Neural cell (in vitro differentiated cells): ENCODE measurements around the gene DENND1A. TPM values are rescaled to one million over a fixed set of nuclear protein-coding genes. Genes with fewer than 3 reads are reported as not detected.

Experiments used
- H2AFZ ChIP-seq: fragments of 200-600, 300-800 bp; sonication (generic), shearing (Covaris generic); 2 replicates; pipeline ENCODE4 v1.6.0; 2014; ENCODE audit warnings: low read depth, mild to moderate bottlenecking, antibody characterized with exemption, low read length, moderate library complexity
- H3F3A ChIP-seq: fragments of 200-600 bp; shearing (Covaris generic); 2 replicates; pipeline ENCODE4 v1.6.1; 2016; ENCODE audit warnings: mild to moderate bottlenecking, moderate library complexity, mixed read lengths, antibody characterized with exemption, low read length; ENCODE audit not compliant: insufficient read depth, poor library complexity, severe bottlenecking
- H3K27ac ChIP-seq: fragments of 200-600, 300-800 bp; sonication (generic), shearing (Covaris generic); 2 replicates; pipeline ENCODE4 v1.5.1; 2014; ENCODE audit warnings: mild to moderate bottlenecking, low read length, moderate library complexity
- H3K27me3 ChIP-seq: fragments of 300-800, 200-600 bp; sonication (generic), shearing (Covaris generic); 2 replicates; pipeline ENCODE4 v1.6.0; 2014; ENCODE audit warnings: mild to moderate bottlenecking, low read depth, low read length, moderate library complexity; ENCODE audit not compliant: insufficient read depth
- H3K36me3 ChIP-seq: fragments of 300-800, 200-600 bp; sonication (generic), shearing (Covaris generic); 2 replicates; pipeline ENCODE4 v1.5.1; 2014; ENCODE audit warnings: mild to moderate bottlenecking, antibody characterized with exemption, low read length, moderate library complexity; ENCODE audit not compliant: insufficient read depth
- H3K4me2 ChIP-seq: fragments of 300-800, 200-600 bp; sonication (generic), shearing (Covaris generic); 2 replicates; pipeline ENCODE4 v1.6.0; 2014; ENCODE audit warnings: mild to moderate bottlenecking, low read length
- H3K4me3 ChIP-seq: fragments of 300-800, 200-600 bp; sonication (generic), shearing (Covaris generic); 2 replicates; pipeline ENCODE4 v1.5.1; 2014; ENCODE audit warnings: mild to moderate bottlenecking, low read length, moderate library complexity
- H3K79me2 ChIP-seq: fragments of 200-600 bp; shearing (Covaris generic); replicated peaks from 2 replicates; pipeline ENCODE4 v1.6.0; 2014; ENCODE audit warnings: mild to moderate bottlenecking, low read length, moderate library complexity; ENCODE audit not compliant: insufficient read depth
- H3K9ac ChIP-seq: fragments of 300-800, 200-600 bp; sonication (generic), shearing (Covaris generic); 2 replicates; pipeline ENCODE4 v1.6.1; 2016; ENCODE audit warnings: mild to moderate bottlenecking, low read length, mixed read lengths
- H3K9me2 ChIP-seq: fragments of 200-600 bp; shearing (Covaris generic); 2 replicates; pipeline ENCODE4 v1.6.1; 2016; ENCODE audit warnings: mild to moderate bottlenecking, low read length, mixed read lengths; ENCODE audit not compliant: insufficient read depth
- H3K9me3 ChIP-seq: fragments of 200-600, 300-800 bp; sonication (generic), shearing (Covaris generic); 2 replicates; pipeline ENCODE4 v1.6.1; 2016; ENCODE audit warnings: mild to moderate bottlenecking, mixed run types, low read length, moderate library complexity, mixed read lengths
- H4K20me1 ChIP-seq: fragments of 200-600 bp; shearing (Covaris generic); 2 replicates; pipeline ENCODE4 v1.6.1; 2016; ENCODE audit warnings: mild to moderate bottlenecking, mixed run types; ENCODE audit not compliant: insufficient read depth
- EP300 ChIP-seq: fragments of 450-650 bp; conservative IDR thresholded peaks from 2 replicates; pipeline ENCODE4 v1.6.1; 2014; ENCODE audit warnings: antibody characterized with exemption, mild to moderate bottlenecking, moderate library complexity; ENCODE audit not compliant: poor library complexity, severe bottlenecking
- EZH2 ChIP-seq: fragments of 200-600, 300-800 bp; shearing (Covaris generic), sonication (generic); IDR thresholded peaks from 2 replicates; pipeline ENCODE4 v1.6.1; 2014; ENCODE audit warnings: antibody characterized with exemption, low read length, borderline replicate concordance, mild to moderate bottlenecking; ENCODE audit not compliant: insufficient read depth, poor library complexity, severe bottlenecking
- MXI1 ChIP-seq: fragments of 450-650 bp; conservative IDR thresholded peaks from 2 replicates; pipeline ENCODE4 v1.6.1; 2014; ENCODE audit warnings: antibody characterized with exemption, mild to moderate bottlenecking; ENCODE audit not compliant: poor library complexity, severe bottlenecking
- POLR2AphosphoS5 ChIP-seq: IDR thresholded peaks from 2 replicates; pipeline ENCODE4 v1.6.1; 2012
- RAD21 ChIP-seq: fragments of 450-650 bp; conservative IDR thresholded peaks from 2 replicates; pipeline ENCODE4 v1.6.1; 2014; ENCODE audit warnings: antibody characterized with exemption, mild to moderate bottlenecking, moderate library complexity
- SMC3 ChIP-seq: fragments of 450-650 bp; conservative IDR thresholded peaks from 2 replicates; pipeline ENCODE4 v1.6.1; 2014; ENCODE audit warnings: antibody characterized with exemption, mild to moderate bottlenecking, moderate library complexity; ENCODE audit not compliant: poor library complexity
- TAF1 ChIP-seq: IDR thresholded peaks from 2 replicates; pipeline ENCODE4 v1.6.1; 2012; ENCODE audit warnings: low read depth
- polyA plus RNA-seq: library from polyadenylated mRNA; depleted of rRNA; stranded (reverse); fragments of >200 nt; gene quantifications from 2 replicates; pipeline ENCODE4 v1.2.3, GENCODE V29; 2014
- TF ChIP-seq, protein P1 (sequence below): IDR thresholded peaks from 2 replicates; pipeline ENCODE4 v1.6.1; 2012; ENCODE audit warnings: borderline replicate concordance
- TF ChIP-seq, protein P2 (sequence below): fragments of 450-650 bp; IDR thresholded peaks from 2 replicates; pipeline ENCODE4 v1.5.1; 2014; ENCODE audit warnings: antibody characterized with exemption, mild to moderate bottlenecking, moderate library complexity; ENCODE audit not compliant: poor library complexity, severe bottlenecking

DENND1A gene
- polyA plus RNA-seq, 1 donor from 2014 or later = 2.3 TPM

DNA sequence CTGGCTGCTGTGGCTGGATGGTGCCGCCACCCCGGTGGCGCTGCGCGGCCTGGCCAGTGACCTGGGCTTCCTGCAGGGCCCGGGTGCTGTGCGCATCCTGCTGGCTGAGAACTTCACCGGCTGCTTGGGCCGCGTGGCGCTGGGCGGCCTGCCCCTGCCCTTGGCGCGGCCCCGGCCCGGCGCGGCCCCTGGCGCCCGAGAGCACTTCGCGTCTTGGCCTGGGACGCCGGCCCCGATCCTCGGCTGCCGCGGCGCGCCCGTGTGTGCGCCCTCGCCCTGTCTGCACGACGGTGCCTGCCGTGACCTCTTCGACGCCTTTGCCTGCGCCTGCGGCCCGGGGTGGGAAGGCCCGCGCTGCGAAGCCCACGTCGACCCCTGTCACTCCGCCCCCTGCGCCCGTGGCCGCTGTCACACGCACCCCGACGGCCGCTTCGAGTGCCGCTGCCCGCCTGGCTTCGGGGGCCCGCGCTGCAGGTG is 556.4 kb downstream of the DENND1A start:
- H3K9me3 ChIP-seq = no peaks in the 10 kb centered on the region
- H3K79me2 ChIP-seq = no peaks in the 10 kb centered on the region
- no peaks in the 10 kb centered on the region for H4K20me1 ChIP-seq
- H2AFZ ChIP-seq = no peak overlapping the region
- H3K4me2 ChIP-seq = no peak overlapping the region
- no peak overlapping the region for H3K27ac ChIP-seq
- no peak overlapping the region for H3K4me3 ChIP-seq
- no peaks in the 10 kb centered on the region for H3K36me3 ChIP-seq
- no peaks in the 10 kb centered on the region for H3F3A ChIP-seq
- no peak overlapping the region for H3K9ac ChIP-seq
- no peaks in the 10 kb centered on the region for H3K9me2 ChIP-seq
- no peaks in the 10 kb centered on the region for H3K27me3 ChIP-seq
- TF ChIP-seq MXI1 = no peak

DNA sequence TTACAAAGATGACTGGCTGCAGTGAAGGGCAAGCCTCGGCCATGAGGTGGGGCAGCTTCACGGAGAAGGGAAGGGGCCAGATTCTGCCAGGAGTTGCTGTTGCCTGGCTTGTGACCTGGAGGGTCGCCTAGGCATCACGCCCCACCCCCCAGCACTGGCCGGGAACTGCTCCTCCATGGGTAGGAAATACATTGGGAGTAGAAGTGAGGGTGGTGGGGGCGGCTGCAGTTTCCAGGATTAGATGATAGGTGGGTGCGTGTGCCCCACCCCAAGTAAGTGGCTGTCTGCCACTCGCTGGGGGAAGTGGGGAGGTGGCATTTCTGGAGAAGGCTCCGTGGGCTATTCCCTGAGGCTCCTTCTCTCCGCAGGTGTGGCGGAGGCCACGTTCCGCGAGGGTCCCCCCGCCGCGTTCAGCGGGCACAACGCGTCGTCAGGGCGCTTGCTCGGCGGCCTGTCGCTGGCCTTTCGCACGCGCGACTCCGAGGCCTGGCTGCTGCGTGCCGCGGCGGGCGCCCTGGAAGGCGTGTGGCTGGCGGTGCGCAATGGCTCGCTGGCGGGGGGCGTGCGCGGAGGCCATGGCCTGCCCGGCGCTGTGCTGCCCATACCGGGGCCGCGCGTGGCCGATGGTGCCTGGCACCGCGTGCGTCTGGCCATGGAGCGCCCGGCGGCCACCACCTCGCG is 557.0 kb downstream of the DENND1A start:
- no peak overlapping the region for H2AFZ ChIP-seq
- TF ChIP-seq, protein P1, sequence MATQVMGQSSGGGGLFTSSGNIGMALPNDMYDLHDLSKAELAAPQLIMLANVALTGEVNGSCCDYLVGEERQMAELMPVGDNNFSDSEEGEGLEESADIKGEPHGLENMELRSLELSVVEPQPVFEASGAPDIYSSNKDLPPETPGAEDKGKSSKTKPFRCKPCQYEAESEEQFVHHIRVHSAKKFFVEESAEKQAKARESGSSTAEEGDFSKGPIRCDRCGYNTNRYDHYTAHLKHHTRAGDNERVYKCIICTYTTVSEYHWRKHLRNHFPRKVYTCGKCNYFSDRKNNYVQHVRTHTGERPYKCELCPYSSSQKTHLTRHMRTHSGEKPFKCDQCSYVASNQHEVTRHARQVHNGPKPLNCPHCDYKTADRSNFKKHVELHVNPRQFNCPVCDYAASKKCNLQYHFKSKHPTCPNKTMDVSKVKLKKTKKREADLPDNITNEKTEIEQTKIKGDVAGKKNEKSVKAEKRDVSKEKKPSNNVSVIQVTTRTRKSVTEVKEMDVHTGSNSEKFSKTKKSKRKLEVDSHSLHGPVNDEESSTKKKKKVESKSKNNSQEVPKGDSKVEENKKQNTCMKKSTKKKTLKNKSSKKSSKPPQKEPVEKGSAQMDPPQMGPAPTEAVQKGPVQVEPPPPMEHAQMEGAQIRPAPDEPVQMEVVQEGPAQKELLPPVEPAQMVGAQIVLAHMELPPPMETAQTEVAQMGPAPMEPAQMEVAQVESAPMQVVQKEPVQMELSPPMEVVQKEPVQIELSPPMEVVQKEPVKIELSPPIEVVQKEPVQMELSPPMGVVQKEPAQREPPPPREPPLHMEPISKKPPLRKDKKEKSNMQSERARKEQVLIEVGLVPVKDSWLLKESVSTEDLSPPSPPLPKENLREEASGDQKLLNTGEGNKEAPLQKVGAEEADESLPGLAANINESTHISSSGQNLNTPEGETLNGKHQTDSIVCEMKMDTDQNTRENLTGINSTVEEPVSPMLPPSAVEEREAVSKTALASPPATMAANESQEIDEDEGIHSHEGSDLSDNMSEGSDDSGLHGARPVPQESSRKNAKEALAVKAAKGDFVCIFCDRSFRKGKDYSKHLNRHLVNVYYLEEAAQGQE = no peak
- no peak for TF ChIP-seq RAD21
- no peak overlapping the region for H3K9ac ChIP-seq
- H3K4me2 ChIP-seq = no peak overlapping the region
- H3K36me3 ChIP-seq = no peaks in the 10 kb centered on the region
- no peak overlapping the region for H3K4me3 ChIP-seq
- H3K27ac ChIP-seq = no peak overlapping the region
- H4K20me1 ChIP-seq = no peaks in the 10 kb centered on the region
- H3K79me2 ChIP-seq = no peaks in the 10 kb centered on the region
- no peaks in the 10 kb centered on the region for H3F3A ChIP-seq
- H3K9me2 ChIP-seq = no peaks in the 10 kb centered on the region
- no peaks in the 10 kb centered on the region for H3K9me3 ChIP-seq
- no peaks in the 10 kb centered on the region for H3K27me3 ChIP-seq

DNA sequence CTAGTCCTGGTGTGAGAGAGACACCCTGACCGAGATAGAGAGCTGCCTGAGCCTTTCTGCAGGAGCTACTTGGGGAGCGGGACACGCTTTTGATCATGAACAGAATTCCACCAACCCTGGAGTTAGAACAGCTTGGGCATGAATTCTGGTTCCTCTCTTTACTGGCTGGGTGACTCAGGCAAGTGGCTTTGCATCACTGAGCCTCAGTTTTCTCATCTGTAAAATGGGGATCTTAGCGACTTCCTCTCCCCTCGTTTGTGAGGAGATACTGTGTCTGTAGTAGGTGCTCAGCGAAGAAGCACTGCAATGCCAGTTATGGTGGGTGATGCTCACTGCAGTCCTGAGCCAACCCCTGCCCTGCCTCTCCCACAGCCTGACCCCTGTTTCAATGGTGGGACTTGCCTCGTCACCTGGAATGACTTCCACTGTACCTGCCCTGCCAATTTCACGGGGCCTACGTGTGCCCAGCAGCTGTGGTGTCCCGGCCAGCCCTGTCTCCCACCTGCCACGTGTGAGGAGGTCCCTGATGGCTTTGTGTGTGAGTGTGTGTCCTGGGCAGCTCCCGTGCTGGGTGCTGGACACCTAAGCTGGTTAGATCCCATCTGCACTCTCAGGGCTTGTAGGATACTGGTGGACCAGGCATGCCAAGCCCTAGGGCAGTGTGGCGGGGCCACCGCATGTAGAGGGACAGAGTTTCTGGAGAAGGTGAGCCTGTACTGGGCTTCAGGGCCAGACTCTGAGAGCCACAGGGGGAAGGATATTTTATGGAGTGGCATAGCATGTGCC is 557.9 kb downstream of the DENND1A start:
- Histone ChIP-seq H3K79me2 (no peaks in the 10 kb centered on the region), H3K9ac (no peak overlapping the region), H3F3A (no peaks in the 10 kb centered on the region), H3K27me3 (no peaks in the 10 kb centered on the region), H2AFZ (no peak overlapping the region), H3K9me3 (no peaks in the 10 kb centered on the region), H3K9me2 (no peaks in the 10 kb centered on the region), H4K20me1 (no peaks in the 10 kb centered on the region), H3K36me3 (no peaks in the 10 kb centered on the region), H3K4me3 (no peak overlapping the region), H3K4me2 (no peak overlapping the region), H3K27ac (no peak overlapping the region)
- no peak for TF ChIP-seq TAF1
- TF ChIP-seq, protein P1 = no peak
- TF ChIP-seq EP300 = no peak
- no peak for TF ChIP-seq POLR2AphosphoS5
- no peak for TF ChIP-seq RAD21
- TF ChIP-seq, protein P2, sequence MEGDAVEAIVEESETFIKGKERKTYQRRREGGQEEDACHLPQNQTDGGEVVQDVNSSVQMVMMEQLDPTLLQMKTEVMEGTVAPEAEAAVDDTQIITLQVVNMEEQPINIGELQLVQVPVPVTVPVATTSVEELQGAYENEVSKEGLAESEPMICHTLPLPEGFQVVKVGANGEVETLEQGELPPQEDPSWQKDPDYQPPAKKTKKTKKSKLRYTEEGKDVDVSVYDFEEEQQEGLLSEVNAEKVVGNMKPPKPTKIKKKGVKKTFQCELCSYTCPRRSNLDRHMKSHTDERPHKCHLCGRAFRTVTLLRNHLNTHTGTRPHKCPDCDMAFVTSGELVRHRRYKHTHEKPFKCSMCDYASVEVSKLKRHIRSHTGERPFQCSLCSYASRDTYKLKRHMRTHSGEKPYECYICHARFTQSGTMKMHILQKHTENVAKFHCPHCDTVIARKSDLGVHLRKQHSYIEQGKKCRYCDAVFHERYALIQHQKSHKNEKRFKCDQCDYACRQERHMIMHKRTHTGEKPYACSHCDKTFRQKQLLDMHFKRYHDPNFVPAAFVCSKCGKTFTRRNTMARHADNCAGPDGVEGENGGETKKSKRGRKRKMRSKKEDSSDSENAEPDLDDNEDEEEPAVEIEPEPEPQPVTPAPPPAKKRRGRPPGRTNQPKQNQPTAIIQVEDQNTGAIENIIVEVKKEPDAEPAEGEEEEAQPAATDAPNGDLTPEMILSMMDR = no peak
- no peak for TF ChIP-seq SMC3
- TF ChIP-seq MXI1 = no peak
- TF ChIP-seq EZH2 = no peak
